Right lobe of liver (tissue), 4 donors: Measurements from ENCODE around the gene PIN4.

Experiments used
- POLR2A ChIP-seq: fragments of 450-650 bp; IDR thresholded peaks from one replicate; pipeline ENCODE4 v1.6.1; 2017; ENCODE audit warnings: antibody characterized with exemption, mild to moderate bottlenecking
- TF ChIP-seq, protein P1 (sequence below), 4 donors: fragments of 200-600 bp in 3 of 4; fragments of 450-650 bp in 1 of 4; IDR thresholded peaks; one replicate each; pipeline versions ENCODE4 v1.5.1 to v1.8.0; 2016 to 2022; ENCODE audit warnings: antibody characterized with exemption in 4 of 4, mild to moderate bottlenecking in 2 of 4
- donor health status: DM: no; HTN: no; CAD: no.
- donor health status: DM: no; HTN: no; CAD: no.
- donor health status: DM: no; HTN: yes; CAD: no.

DNA sequence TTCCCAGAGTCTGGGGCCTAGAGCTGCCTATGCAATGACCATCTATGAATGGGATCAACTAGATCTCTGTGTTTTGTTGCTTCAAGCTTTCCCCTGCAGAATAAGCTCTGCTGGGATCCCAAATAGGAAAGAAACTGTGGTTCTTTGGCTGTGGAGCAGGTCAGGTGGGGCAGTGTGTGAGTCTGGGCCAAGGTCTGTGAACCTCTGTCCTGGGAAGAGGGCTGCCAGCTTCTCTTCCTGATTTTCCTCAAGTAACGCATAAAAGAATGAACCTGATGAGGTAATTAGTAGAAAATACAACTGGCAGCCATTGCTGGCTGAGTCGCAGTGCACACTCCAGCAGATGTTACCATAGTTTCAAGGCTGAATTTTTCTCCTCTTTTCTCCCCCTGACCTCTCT, 4.6 kb upstream of the PIN4 start:
- no peak for TF ChIP-seq POLR2A
- TF ChIP-seq, protein P1, sequence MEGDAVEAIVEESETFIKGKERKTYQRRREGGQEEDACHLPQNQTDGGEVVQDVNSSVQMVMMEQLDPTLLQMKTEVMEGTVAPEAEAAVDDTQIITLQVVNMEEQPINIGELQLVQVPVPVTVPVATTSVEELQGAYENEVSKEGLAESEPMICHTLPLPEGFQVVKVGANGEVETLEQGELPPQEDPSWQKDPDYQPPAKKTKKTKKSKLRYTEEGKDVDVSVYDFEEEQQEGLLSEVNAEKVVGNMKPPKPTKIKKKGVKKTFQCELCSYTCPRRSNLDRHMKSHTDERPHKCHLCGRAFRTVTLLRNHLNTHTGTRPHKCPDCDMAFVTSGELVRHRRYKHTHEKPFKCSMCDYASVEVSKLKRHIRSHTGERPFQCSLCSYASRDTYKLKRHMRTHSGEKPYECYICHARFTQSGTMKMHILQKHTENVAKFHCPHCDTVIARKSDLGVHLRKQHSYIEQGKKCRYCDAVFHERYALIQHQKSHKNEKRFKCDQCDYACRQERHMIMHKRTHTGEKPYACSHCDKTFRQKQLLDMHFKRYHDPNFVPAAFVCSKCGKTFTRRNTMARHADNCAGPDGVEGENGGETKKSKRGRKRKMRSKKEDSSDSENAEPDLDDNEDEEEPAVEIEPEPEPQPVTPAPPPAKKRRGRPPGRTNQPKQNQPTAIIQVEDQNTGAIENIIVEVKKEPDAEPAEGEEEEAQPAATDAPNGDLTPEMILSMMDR (IDR thresholded peaks at IDR 0.05), result no peak
